Measurements from ENCODE around the gene CALB2. TPM values are rescaled to one million over a fixed set of nuclear protein-coding genes. Genes with fewer than 3 reads are reported as not detected.

CALB2 gene
- total RNA-seq, 2 donors from 2014 or later: 0.99 to 3.1 TPM

- Histone ChIP-seq H3K36me3 (replicated peaks in 1 of 2; ENCODE audit: insufficient read depth in 1 of 2, low read depth in 2 of 2) (no peaks in the 10 kb centered on the region), H3K27me3 (no peaks in the 10 kb centered on the region), H3K4me3 (no peak overlapping the region), H3K27ac (no peak overlapping the region), H3K4me1 (peaks cover 11% of the 10 kb centered on the region), H3K9me3 (no peaks in the 10 kb centered on the region)
- ATAC-seq: no peak
- TF ChIP-seq CTCF (IDR thresholded peaks at IDR 0.05) (no peak), POLR2A (IDR thresholded peaks at IDR 0.05) (no peak)
- DNase-seq: no peak
- intact Hi-C loops (cut with DNase I): no loop called here
- 20 to 45% methylated on average over 1 of the region's 1 CpG for WGBS, 2 donors
These were observed 49.2 kb downstream of the CALB2 start for GRCh38 chr16:71407731-71408130.

- intact Hi-C loops (cut with DNase I): no loop called here
- TF ChIP-seq CTCF (IDR thresholded peaks at IDR 0.05): no peak
- TF ChIP-seq POLR2A (IDR thresholded peaks at IDR 0.05): no peak
- Histone ChIP-seq H3K27me3 (no peaks in the 10 kb centered on the region), H3K4me3 (no peak overlapping the region), H3K9me3 (no peaks in the 10 kb centered on the region), H3K4me1 (peaks cover 13% of the 10 kb centered on the region), H3K27ac (no peak overlapping the region), H3K36me3 (replicated peaks in 1 of 2; ENCODE audit: insufficient read depth in 1 of 2, low read depth in 2 of 2) (no peaks in the 10 kb centered on the region)
- DNase-seq: no peak
- ATAC-seq: no peak
- 0 to 23% methylated on average over 3 of the region's 3 CpGs for WGBS, 2 donors
These were observed 50.0 kb downstream of the CALB2 start for GRCh38 chr16:71408536-71408935.

GRCh38 chr16:71409011-71409775 is 50.7 kb downstream of the CALB2 start:
- H3K27ac ChIP-seq: no peak overlapping the region
- no peak for ATAC-seq
- no peaks in the 10 kb centered on the region for H3K9me3 ChIP-seq
- peaks cover 13% of the 10 kb centered on the region for H3K4me1 ChIP-seq
- 27 to 29% methylated on average over 14 to 16 of the region's 16 CpGs for WGBS, 2 donors
- no peak for DNase-seq
- H3K27me3 ChIP-seq: no peaks in the 10 kb centered on the region
- no peak overlapping the region for H3K4me3 ChIP-seq
- TF ChIP-seq POLR2A (IDR thresholded peaks at IDR 0.05): no peak
- TF ChIP-seq CTCF (IDR thresholded peaks at IDR 0.05): no peak
- no peaks in the 10 kb centered on the region for H3K36me3 ChIP-seq (replicated peaks in 1 of 2; ENCODE audit: insufficient read depth in 1 of 2, low read depth in 2 of 2)
- intact Hi-C loops (cut with DNase I): no loop called here

GRCh38 chr16:71410146-71410545 is 51.6 kb downstream of the CALB2 start:
- Histone ChIP-seq H3K27me3 (no peaks in the 10 kb centered on the region), H3K4me3 (no peak overlapping the region), H3K36me3 (replicated peaks in 1 of 2; ENCODE audit: insufficient read depth in 1 of 2, low read depth in 2 of 2) (no peaks in the 10 kb centered on the region), H3K9me3 (no peaks in the 10 kb centered on the region), H3K4me1 (peaks cover 13% of the 10 kb centered on the region), H3K27ac (no peak overlapping the region)
- DNase-seq: no peak
- 54 to 60% methylated on average over 3 to 5 of the region's 5 CpGs for WGBS, 2 donors
- intact Hi-C loops (cut with DNase I): loop anchor here (5.0 kb wide), 1 partner anchor 87 kb away; no protein-coding TSS in a partner anchor
- no peak for TF ChIP-seq CTCF (IDR thresholded peaks at IDR 0.05)
- no peak for TF ChIP-seq POLR2A (IDR thresholded peaks at IDR 0.05)
- ATAC-seq: no peak

Data from body of pancreas (tissue), 4 donors.